ENCODE data around the gene TOE1. TPM values are rescaled to one million over a fixed set of nuclear protein-coding genes. Genes with fewer than 3 reads are reported as not detected.

The TOE1 gene
- total and polyA plus RNA-seq, 2 of the 8 experiments (the other 6 are each of a cell fraction or from before 2014, with no cell fraction given), result 15.2 to 25.8 TPM

GRCh38 chr1:45339789-45340558 is at the start of gene TOE1, which contains the start of gene MUTYH (continued):
- TF ChIP-seq NRF1 (IDR thresholded peaks at IDR 0.05; ENCODE audit: low read depth, low read length) (no peak), NANOG (IDR thresholded peaks at IDR 0.05; ENCODE audit: insufficient read depth, low read depth, low read length, poor library complexity, severe bottlenecking) (no peak), GTF2F1 (IDR thresholded peaks at IDR 0.05; ENCODE audit: borderline replicate concordance, low read depth, low read length) (peak; percentile 74; the same call in 1 of the 2 replicates), RNF2 (IDR thresholded peaks at IDR 0.05; ENCODE audit: borderline replicate concordance, low read depth, low read length, missing control alignments, poor library complexity, severe bottlenecking) (no peak), RAD21 (IDR thresholded peaks at IDR 0.05 in 1 of 2, conservative IDR thresholded peaks at IDR 0.05 in 1 of 2; ENCODE audit: low read depth in 2 of 2, low read length in 2 of 2) (no peak), SIRT6 (IDR thresholded peaks at IDR 0.05; ENCODE audit: low read length) (peak; percentile 12), TAF7 (optimal IDR thresholded peaks at IDR 0.05; ENCODE audit: borderline replicate concordance, low read depth, low read length) (peak; percentile 90), ASH2L (IDR thresholded peaks at IDR 0.05; ENCODE audit: low read length) (peak; percentile 83), EP300 (IDR thresholded peaks at IDR 0.05; ENCODE audit: borderline replicate concordance in 1 of 2, low read depth in 2 of 2, low read length in 2 of 2) (no peak), PHF8 (conservative IDR thresholded peaks at IDR 0.05; ENCODE audit: low read depth, low read length) (peak; percentile 97), TEAD4 (IDR thresholded peaks at IDR 0.05; ENCODE audit: low read depth, low read length) (0 out of 2 replicates have a peak, but pooled peaks have one; percentile 10), CEBPB (IDR thresholded peaks at IDR 0.05; ENCODE audit: low read depth, low read length) (no peak), SUZ12 (IDR thresholded peaks at IDR 0.05; ENCODE audit: low read length) (no peak), CREB1 (IDR thresholded peaks at IDR 0.05) (peak; percentile 74)
- TF ChIP-seq, protein P1, sequence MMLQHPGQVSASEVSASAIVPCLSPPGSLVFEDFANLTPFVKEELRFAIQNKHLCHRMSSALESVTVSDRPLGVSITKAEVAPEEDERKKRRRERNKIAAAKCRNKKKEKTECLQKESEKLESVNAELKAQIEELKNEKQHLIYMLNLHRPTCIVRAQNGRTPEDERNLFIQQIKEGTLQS (IDR thresholded peaks at IDR 0.05; ENCODE audit: insufficient read depth, low read depth, low read length), result no peak
